CD1c-positive myeloid dendritic cell (primary cell): ENCODE measurements around the gene TOMM6.
"Not testable (repeated sequence)": the region's sequence is repeated elsewhere in the genome, so short reads cannot be mapped to it uniquely, and the experiment has no call there.

ENCODE experiments used
- DNase-seq: peaks from one replicate; pipeline ENCODE4 v3.0.0-alpha.2; 2016; ENCODE audit errors: extremely low spot score

Gene TOMM6

GRCh38 chr6:41785254-41785653 lies 2.2 kb upstream of the TOMM6 start:
- DNase-seq: no peak

GRCh38 chr6:41785689-41786450 lies 1.6 kb upstream of the TOMM6 start:
- no peak for DNase-seq

GRCh38 chr6:41786451-41787218 lies 859 bp upstream of the TOMM6 start:
- peak; percentile 92 for DNase-seq

GRCh38 chr6:41789390-41789724 lies 1.9 kb downstream of the TOMM6 start:
- DNase-seq: no peak

GRCh38 chr6:41790045-41790444 lies 2.6 kb downstream of the TOMM6 start:
- no peak for DNase-seq

- DNase-seq: no peak
Observed at GRCh38 chr6:41791305-41791704, 3.8 kb downstream of the TOMM6 start.

GRCh38 chr6:41791984-41792383 lies 4.5 kb downstream of the TOMM6 start:
- no peak for DNase-seq

GRCh38 chr6:41796474-41796873 lies 9.0 kb downstream of the TOMM6 start:
- no peak for DNase-seq

GRCh38 chr6:41798901-41799558 lies 11.5 kb downstream of the TOMM6 start:
- no peak for DNase-seq

- DNase-seq: no peak
Observed at GRCh38 chr6:41799559-41799911, 12.0 kb downstream of the TOMM6 start.

- no peak for DNase-seq
Observed at GRCh38 chr6:41801380-41801779, 13.9 kb downstream of the TOMM6 start.

GRCh38 chr6:41805830-41806774 lies 18.6 kb downstream of the TOMM6 start:
- no peak for DNase-seq

- no peak for DNase-seq
Observed at GRCh38 chr6:41811095-41811494, 23.6 kb downstream of the TOMM6 start.

GRCh38 chr6:41811946-41812345 lies 24.5 kb downstream of the TOMM6 start:
- DNase-seq: not testable (repeated sequence)

GRCh38 chr6:41813469-41813868 lies 26.0 kb downstream of the TOMM6 start:
- DNase-seq: no peak

- no peak for DNase-seq
Observed at GRCh38 chr6:41813956-41814355, 26.5 kb downstream of the TOMM6 start.

- DNase-seq: no peak
Observed at GRCh38 chr6:41814629-41815028, 27.1 kb downstream of the TOMM6 start.

- DNase-seq: no peak
Observed at GRCh38 chr6:41815587-41815986, 28.1 kb downstream of the TOMM6 start.

- no peak for DNase-seq
Observed at GRCh38 chr6:41818271-41819054, 31.0 kb downstream of the TOMM6 start.

- peak; percentile 56 for DNase-seq
Observed at GRCh38 chr6:41821266-41821665, 33.8 kb downstream of the TOMM6 start.

- DNase-seq: no peak
Observed at GRCh38 chr6:41822021-41822420, 34.5 kb downstream of the TOMM6 start.
